Keratinocyte (primary cell): ENCODE measurements around the gene CGREF1.

ENCODE experiments used
- EZH2 ChIP-seq: IDR thresholded peaks from one replicate; pipeline ENCODE4 v1.6.1; 2012; ENCODE audit warnings: inconsistent platforms, mild to moderate bottlenecking, low read length, moderate library complexity
- TF ChIP-seq, protein P1 (sequence below), 3 experiments: IDR thresholded peaks in 1 of 3; conservative IDR thresholded peaks in 1 of 3; optimal IDR thresholded peaks in 1 of 3; 2 replicates in 2 of 3; 3 replicates in 1 of 3; pipeline versions ENCODE3 to v1.5.1; 2011; ENCODE audit warnings: low read length in 3 of 3, mild to moderate bottlenecking in 3 of 3, moderate library complexity in 2 of 3, control low read depth in 1 of 3, inconsistent platforms in 1 of 3; ENCODE audit not compliant: insufficient read depth in 2 of 3; ENCODE audit errors: extremely low read depth in 1 of 3

DNA sequence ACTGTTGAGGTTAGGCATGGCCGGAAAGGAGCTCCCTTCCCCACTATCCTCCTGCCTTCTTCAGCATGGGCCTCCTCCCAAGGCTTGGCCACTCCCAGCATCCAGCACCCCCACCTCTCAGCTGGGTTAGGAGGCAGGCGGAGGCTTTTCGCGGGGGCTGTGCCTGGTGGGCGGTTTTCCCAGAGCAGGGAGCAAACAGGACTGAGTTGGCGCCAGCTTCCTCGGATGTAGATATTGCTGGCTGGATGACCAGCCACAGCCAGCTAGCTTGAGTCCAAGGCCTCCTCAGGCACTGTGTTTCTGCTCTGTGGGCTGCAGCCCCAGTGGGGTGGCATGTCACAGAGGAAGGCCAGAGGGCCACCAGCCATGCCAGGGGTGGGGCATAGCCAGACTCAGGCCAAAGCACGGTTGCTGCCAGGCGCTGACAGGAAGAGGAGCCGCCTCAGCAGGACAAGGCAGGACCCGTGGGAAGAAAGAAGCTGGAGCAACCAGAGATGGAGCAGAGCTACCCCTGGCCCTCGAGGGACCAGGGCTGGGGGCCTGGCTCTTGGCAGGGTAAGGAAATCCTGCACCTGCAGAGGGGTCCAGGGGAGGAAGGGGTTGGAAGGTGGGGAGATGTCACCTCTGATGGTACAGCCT, 30.0 kb upstream of the CGREF1 start, which contains the start of gene TCF23:
- TF ChIP-seq EZH2: no peak
- TF ChIP-seq, protein P1, sequence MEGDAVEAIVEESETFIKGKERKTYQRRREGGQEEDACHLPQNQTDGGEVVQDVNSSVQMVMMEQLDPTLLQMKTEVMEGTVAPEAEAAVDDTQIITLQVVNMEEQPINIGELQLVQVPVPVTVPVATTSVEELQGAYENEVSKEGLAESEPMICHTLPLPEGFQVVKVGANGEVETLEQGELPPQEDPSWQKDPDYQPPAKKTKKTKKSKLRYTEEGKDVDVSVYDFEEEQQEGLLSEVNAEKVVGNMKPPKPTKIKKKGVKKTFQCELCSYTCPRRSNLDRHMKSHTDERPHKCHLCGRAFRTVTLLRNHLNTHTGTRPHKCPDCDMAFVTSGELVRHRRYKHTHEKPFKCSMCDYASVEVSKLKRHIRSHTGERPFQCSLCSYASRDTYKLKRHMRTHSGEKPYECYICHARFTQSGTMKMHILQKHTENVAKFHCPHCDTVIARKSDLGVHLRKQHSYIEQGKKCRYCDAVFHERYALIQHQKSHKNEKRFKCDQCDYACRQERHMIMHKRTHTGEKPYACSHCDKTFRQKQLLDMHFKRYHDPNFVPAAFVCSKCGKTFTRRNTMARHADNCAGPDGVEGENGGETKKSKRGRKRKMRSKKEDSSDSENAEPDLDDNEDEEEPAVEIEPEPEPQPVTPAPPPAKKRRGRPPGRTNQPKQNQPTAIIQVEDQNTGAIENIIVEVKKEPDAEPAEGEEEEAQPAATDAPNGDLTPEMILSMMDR (optimal IDR thresholded peaks at IDR 0.05 in 1 of 3, IDR thresholded peaks at IDR 0.05 in 1 of 3, conservative IDR thresholded peaks at IDR 0.05 in 1 of 3; ENCODE audit: extremely low read depth in 1 of 3, insufficient read depth in 2 of 3, low read length in 3 of 3): no peak
